Activated T-helper 17 cell treated with anti-CD3 and anti-CD28 coated beads, Interleukin-2, amount 50 U/mL, for 72 hours (primary cell): ENCODE data around the gene ZNF436. TPM values are rescaled to one million over a fixed set of nuclear protein-coding genes. Genes with fewer than 3 reads are reported as not detected.
A peak's percentile ranks its signal among the peaks of the same experiment; 100 is the strongest.

ENCODE experiments used
- ATAC-seq: fragments of 150-1000 bp; cut with Tn5 transposase; replicated peaks from 2 replicates; pipeline ENCODE4 v1.10.0; 2021; ENCODE audit warnings: mild to moderate bottlenecking, moderate library complexity
- H3K27ac Mint-ChIP-seq: one replicate; pipeline ENCODE4 v1.8.0; 2022; ENCODE audit warnings: mixed read lengths
- H3K27me3 Mint-ChIP-seq: one replicate; pipeline ENCODE4 v1.8.0; 2022; ENCODE audit warnings: mixed read lengths
- H3K36me3 Mint-ChIP-seq: one replicate; pipeline ENCODE4 v1.8.0; 2022; ENCODE audit warnings: low read depth, mild to moderate bottlenecking, mixed read lengths
- H3K4me1 Mint-ChIP-seq: one replicate; pipeline ENCODE4 v1.8.0; 2022; ENCODE audit warnings: mixed read lengths
- H3K4me3 Mint-ChIP-seq: one replicate; pipeline ENCODE4 v1.8.0; 2022; ENCODE audit warnings: mild to moderate bottlenecking, mixed read lengths
- H3K9me3 Mint-ChIP-seq: one replicate; pipeline ENCODE4 v1.8.0; 2022; ENCODE audit warnings: mixed read lengths
- total RNA-seq, 2 donors: library from RNA; stranded (reverse); gene quantifications; one replicate each; pipeline ENCODE4 v1.2.3, GENCODE V29; 2022

ZNF436 gene
- total RNA-seq, 2 donors from 2014 or later, result 4.7 to 10.7 TPM

GRCh38 chr1:23397908-23398307 lies 28.3 kb upstream of the ZNF436 start:
- H3K27ac Mint-ChIP-seq, result no peak overlapping the region
- no peaks in the 10 kb centered on the region for H3K9me3 Mint-ChIP-seq
- no peak overlapping the region for H3K4me3 Mint-ChIP-seq
- ATAC-seq, result no peak
- H3K27me3 Mint-ChIP-seq, result no peaks in the 10 kb centered on the region
- H3K36me3 Mint-ChIP-seq, result no peaks in the 10 kb centered on the region
- H3K4me1 Mint-ChIP-seq, result no peaks in the 10 kb centered on the region

- no peak for ATAC-seq
- Mint-ChIP-seq H3K36me3 (no peaks in the 10 kb centered on the region), H3K4me1 (no peaks in the 10 kb centered on the region), H3K27ac (no peak overlapping the region), H3K27me3 (no peaks in the 10 kb centered on the region), H3K4me3 (no peak overlapping the region), H3K9me3 (no peaks in the 10 kb centered on the region)
Measured at GRCh38 chr1:23396380-23396779, 26.7 kb upstream of the ZNF436 start.

DNA sequence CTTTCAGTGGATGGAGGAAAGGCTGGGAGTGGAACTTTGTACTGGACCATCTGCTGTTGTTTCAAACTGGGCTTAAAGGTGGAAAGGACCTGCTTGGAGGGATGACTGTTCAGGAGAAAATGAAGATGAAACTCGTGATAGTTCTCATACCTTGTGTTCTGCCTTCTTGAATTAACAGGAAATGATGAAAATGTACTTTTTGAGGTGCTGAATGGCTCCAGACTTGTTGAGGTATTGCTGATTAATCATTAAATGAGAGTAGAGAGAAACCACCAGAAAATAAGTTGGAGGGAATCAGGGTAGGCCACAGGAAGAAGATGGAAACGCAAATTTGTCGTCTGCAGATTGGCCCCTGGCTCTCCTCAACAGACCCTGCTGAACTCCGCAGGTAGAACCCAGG lies 26.2 kb upstream of the ZNF436 start:
- peak; percentile 18 for ATAC-seq
- H3K4me3 Mint-ChIP-seq, result no peak overlapping the region

DNA sequence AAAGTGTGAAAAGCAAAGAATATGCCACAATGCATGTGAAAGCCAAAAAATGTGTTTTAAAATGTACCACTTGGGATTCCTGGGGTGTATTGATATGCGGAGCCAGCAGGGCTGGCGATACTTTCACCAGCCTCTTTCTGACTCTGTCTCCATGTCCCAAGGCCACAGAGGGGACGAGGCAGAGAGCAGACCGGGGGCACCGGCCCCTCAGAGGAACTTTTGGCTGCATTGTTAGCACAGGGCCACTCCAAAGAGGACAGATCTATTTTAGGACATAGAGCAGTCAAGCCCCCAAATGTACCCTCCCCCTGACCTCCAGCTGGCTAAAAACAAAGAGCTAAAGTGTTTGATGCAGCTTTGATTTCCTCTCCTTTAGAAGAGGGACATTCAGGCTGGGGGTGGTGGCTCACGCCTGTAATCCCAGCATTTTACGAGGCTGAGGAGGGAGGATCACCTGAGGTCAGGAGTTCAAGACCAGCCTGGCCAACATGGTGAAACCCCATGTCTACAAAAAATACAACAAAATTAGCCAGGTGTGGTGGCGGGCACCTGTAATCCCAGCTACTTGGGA lies 25.6 kb upstream of the ZNF436 start:
- H3K4me1 Mint-ChIP-seq, result no peaks in the 10 kb centered on the region
- no peak for ATAC-seq
- no peaks in the 10 kb centered on the region for H3K27me3 Mint-ChIP-seq
- H3K9me3 Mint-ChIP-seq, result no peaks in the 10 kb centered on the region
- H3K27ac Mint-ChIP-seq, result no peak overlapping the region
- H3K4me3 Mint-ChIP-seq, result no peak overlapping the region
- no peaks in the 10 kb centered on the region for H3K36me3 Mint-ChIP-seq

More for the DNA sequence above, 26.2 kb upstream of the ZNF436 start:
- H3K27me3 Mint-ChIP-seq, result no peaks in the 10 kb centered on the region
- no peaks in the 10 kb centered on the region for H3K36me3 Mint-ChIP-seq
- H3K9me3 Mint-ChIP-seq, result no peaks in the 10 kb centered on the region
- no peak overlapping the region for H3K27ac Mint-ChIP-seq
- H3K4me1 Mint-ChIP-seq, result no peaks in the 10 kb centered on the region

DNA sequence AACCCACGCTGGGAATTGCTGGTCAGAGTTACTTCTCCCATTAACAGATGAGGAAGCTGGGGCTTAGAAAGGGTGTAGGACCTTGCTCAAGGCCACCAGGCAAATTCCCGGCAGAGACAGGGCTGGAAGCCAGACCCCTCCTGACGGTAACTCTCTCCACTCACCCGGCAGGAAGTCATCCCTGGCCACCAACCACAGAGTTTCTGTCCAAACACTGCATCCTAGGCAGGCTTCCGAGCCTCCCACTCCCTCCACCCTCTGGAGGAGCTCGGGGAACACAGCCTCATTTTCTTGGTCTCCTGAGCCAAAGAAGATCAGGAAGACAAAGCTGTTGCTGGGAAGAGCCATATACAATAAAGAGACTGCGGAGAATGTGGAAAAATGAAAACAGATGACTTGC lies 25.0 kb upstream of the ZNF436 start:
- H3K4me1 Mint-ChIP-seq, result no peaks in the 10 kb centered on the region
- H3K27me3 Mint-ChIP-seq, result no peaks in the 10 kb centered on the region
- no peaks in the 10 kb centered on the region for H3K9me3 Mint-ChIP-seq
- H3K27ac Mint-ChIP-seq, result no peak overlapping the region
- H3K36me3 Mint-ChIP-seq, result no peaks in the 10 kb centered on the region
- no peak for ATAC-seq
- H3K4me3 Mint-ChIP-seq, result no peak overlapping the region

DNA sequence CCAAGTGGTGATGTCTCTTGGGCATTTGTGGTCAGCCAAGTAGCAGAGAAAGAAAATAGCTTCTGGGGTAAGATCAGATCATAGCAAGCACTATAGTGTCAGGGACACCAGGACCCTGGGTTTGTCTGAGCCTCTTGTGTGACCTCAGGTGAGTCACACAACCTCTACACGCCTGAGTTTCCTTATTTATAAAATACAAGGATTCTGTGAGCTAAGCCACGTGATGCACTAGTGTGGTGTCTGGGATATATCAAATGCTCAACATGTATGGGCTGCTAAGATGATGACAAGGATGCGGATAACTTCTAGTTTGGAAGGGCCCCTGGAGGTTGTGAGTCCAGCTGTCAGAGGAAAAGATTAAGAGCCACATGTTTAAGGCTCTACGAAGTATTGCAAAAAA lies 24.5 kb upstream of the ZNF436 start:
- Mint-ChIP-seq H3K27me3 (no peaks in the 10 kb centered on the region), H3K4me1 (no peaks in the 10 kb centered on the region), H3K36me3 (no peaks in the 10 kb centered on the region), H3K9me3 (no peaks in the 10 kb centered on the region), H3K4me3 (no peak overlapping the region), H3K27ac (no peak overlapping the region)
- no peak for ATAC-seq

- Mint-ChIP-seq H3K4me3 (no peak overlapping the region), H3K27ac (no peak overlapping the region), H3K9me3 (no peaks in the 10 kb centered on the region), H3K4me1 (no peaks in the 10 kb centered on the region), H3K27me3 (no peaks in the 10 kb centered on the region), H3K36me3 (no peaks in the 10 kb centered on the region)
- no peak for ATAC-seq
Measured at GRCh38 chr1:23393706-23394105, 24.1 kb upstream of the ZNF436 start.

GRCh38 chr1:23392125-23392855 lies 22.7 kb upstream of the ZNF436 start:
- no peak for ATAC-seq
- Mint-ChIP-seq H3K36me3 (no peaks in the 10 kb centered on the region), H3K27ac (no peak overlapping the region), H3K4me3 (no peak overlapping the region), H3K4me1 (no peaks in the 10 kb centered on the region), H3K9me3 (no peaks in the 10 kb centered on the region), H3K27me3 (no peaks in the 10 kb centered on the region)

DNA sequence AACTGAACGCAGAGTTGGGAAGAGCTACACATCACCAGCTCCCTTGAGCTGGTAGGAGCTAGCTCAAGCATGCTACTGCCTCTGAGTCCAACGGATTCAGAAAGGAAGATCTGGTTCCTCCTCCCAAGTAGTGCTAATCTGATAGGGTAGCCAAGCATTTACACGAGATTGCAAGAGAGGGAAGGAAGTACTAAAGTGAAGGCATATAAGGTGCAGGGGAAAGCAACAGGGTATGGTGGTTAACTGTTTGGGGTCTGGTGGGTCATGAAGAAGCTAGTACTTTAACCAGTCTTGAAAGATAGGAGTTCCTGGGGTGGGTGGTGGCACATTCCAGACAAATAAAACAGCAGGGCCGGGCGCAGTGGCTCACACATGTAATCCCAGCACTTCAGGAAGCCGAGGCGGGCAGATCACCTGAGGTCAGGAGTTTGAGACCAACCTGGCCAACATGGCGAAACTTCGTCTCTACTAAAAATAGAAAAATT lies 20.2 kb upstream of the ZNF436 start:
- H3K36me3 Mint-ChIP-seq, result no peaks in the 10 kb centered on the region
- H3K4me3 Mint-ChIP-seq, result no peak overlapping the region
- H3K27ac Mint-ChIP-seq, result peak overlapping the region; percentile 13
- no peaks in the 10 kb centered on the region for H3K4me1 Mint-ChIP-seq
- H3K9me3 Mint-ChIP-seq, result no peaks in the 10 kb centered on the region
- ATAC-seq, result no peak
- no peaks in the 10 kb centered on the region for H3K27me3 Mint-ChIP-seq

- Mint-ChIP-seq H3K36me3 (no peaks in the 10 kb centered on the region), H3K9me3 (no peaks in the 10 kb centered on the region), H3K27me3 (no peaks in the 10 kb centered on the region), H3K4me3 (no peak overlapping the region), H3K27ac (no peak overlapping the region), H3K4me1 (no peaks in the 10 kb centered on the region)
- no peak for ATAC-seq
Measured at GRCh38 chr1:23387494-23387893, 17.9 kb upstream of the ZNF436 start.

DNA sequence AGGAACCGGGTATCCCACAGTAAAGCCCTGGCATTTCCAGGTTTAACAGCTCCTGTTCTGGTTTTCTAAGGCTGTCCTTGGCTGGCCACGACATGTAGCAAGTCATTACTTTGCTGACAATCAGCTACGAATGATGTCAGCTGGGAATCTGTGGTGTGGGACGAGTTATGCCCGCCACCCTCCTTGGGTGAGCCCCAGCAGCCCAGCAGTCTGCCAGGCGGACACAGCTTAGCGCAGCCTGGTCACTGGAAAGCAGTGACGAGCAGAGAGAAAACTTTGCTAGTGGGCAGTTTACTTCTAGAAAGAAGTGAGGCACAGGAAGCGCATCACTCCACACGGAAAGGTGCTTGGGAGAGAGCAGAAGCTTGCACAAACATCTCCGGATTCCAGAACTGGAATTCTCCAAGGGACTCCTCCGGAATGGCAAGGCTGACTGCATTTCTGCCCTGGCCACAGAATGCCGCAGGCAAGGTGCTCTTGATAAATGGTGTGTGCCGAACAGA lies 15.5 kb upstream of the ZNF436 start:
- H3K4me1 Mint-ChIP-seq, result no peaks in the 10 kb centered on the region
- ATAC-seq, result no peak
- no peaks in the 10 kb centered on the region for H3K9me3 Mint-ChIP-seq
- no peaks in the 10 kb centered on the region for H3K27me3 Mint-ChIP-seq
- no peaks in the 10 kb centered on the region for H3K36me3 Mint-ChIP-seq
- H3K4me3 Mint-ChIP-seq, result no peak overlapping the region
- no peak overlapping the region for H3K27ac Mint-ChIP-seq

GRCh38 chr1:23384312-23385058 lies 14.8 kb upstream of the ZNF436 start:
- no peak overlapping the region for H3K27ac Mint-ChIP-seq
- no peaks in the 10 kb centered on the region for H3K4me1 Mint-ChIP-seq
- no peak overlapping the region for H3K4me3 Mint-ChIP-seq
- no peak for ATAC-seq
- no peaks in the 10 kb centered on the region for H3K9me3 Mint-ChIP-seq
- no peaks in the 10 kb centered on the region for H3K36me3 Mint-ChIP-seq
- no peaks in the 10 kb centered on the region for H3K27me3 Mint-ChIP-seq

- H3K9me3 Mint-ChIP-seq, result no peaks in the 10 kb centered on the region
- H3K27me3 Mint-ChIP-seq, result no peaks in the 10 kb centered on the region
- no peak overlapping the region for H3K4me3 Mint-ChIP-seq
- no peaks in the 10 kb centered on the region for H3K36me3 Mint-ChIP-seq
- no peak overlapping the region for H3K27ac Mint-ChIP-seq
- no peaks in the 10 kb centered on the region for H3K4me1 Mint-ChIP-seq
- ATAC-seq, result no peak
Measured at GRCh38 chr1:23383577-23384311, 14.1 kb upstream of the ZNF436 start.

GRCh38 chr1:23381233-23381885 lies 11.7 kb upstream of the ZNF436 start:
- Mint-ChIP-seq H3K9me3 (no peaks in the 10 kb centered on the region), H3K4me3 (no peak overlapping the region), H3K36me3 (no peaks in the 10 kb centered on the region), H3K27ac (no peak overlapping the region), H3K27me3 (no peaks in the 10 kb centered on the region), H3K4me1 (no peaks in the 10 kb centered on the region)
- ATAC-seq, result no peak
